Prostate gland (tissue), 2 donors: ENCODE data around the gene CASKIN1.

Source experiments
- CTCF ChIP-seq, 4 experiments: fragments of 200-600 bp in 2 of 4; fragments of 450-650 bp in 2 of 4; sonication (generic) in 2 of 4; IDR thresholded peaks; 1 replicate in 3 of 4; 2 replicates in 1 of 4; pipeline ENCODE4 v1.5.1; 2016 to 2019; ENCODE audit warnings: antibody characterized with exemption in 4 of 4, mild to moderate bottlenecking in 2 of 4, moderate library complexity in 2 of 4
- POLR2A ChIP-seq: fragments of 450-650 bp; IDR thresholded peaks from one replicate; pipeline ENCODE4 v1.6.1; 2016; ENCODE audit warnings: antibody characterized with exemption, mild to moderate bottlenecking
- POLR2AphosphoS5 ChIP-seq: sonication (generic); formaldehyde crosslinking; IDR thresholded peaks from one replicate; pipeline ENCODE4 v1.6.1; 2017; ENCODE audit warnings: antibody characterized with exemption

GRCh38 chr16:2226918-2227317, 30.5 kb upstream of the CASKIN1 start:
- TF ChIP-seq CTCF (IDR thresholded peaks at IDR 0.05) (no peak), POLR2A (no peak), POLR2AphosphoS5 (no peak)
